Activated CD4-positive, alpha-beta T cell treated with anti-CD3 and anti-CD28 coated beads, Interleukin-10, Interleukin-2, amounts not matched to agents 100 ng/mL and 50 ng/mL, durations not matched to agents 16 hours and 8 hours (primary cell): ENCODE measurements around the gene GPC3.

ENCODE experiments used
- DNase-seq: peaks from one replicate; pipeline ENCODE4 v3.0.0-alpha.2; 2020

GPC3 gene

DNA sequence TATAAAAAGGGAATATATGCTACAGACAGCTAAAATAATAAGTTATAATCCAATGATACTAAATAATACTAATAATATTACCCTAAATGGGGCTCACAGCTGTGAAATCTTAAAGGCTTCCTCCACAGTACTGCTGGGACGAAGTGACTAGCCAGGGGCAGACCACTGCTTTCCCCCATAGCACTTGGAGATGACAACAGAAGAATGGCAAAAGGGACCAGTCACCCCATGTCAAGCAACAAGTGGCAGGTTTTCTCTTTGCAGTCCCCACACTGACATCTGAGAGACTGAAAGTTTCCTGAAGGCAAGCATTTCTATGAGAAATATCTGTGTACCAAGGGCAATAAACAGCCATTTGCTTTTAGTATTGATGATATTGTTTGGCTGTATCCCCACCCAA lies 396.6 kb downstream of the GPC3 start:
- no peak for DNase-seq

DNA sequence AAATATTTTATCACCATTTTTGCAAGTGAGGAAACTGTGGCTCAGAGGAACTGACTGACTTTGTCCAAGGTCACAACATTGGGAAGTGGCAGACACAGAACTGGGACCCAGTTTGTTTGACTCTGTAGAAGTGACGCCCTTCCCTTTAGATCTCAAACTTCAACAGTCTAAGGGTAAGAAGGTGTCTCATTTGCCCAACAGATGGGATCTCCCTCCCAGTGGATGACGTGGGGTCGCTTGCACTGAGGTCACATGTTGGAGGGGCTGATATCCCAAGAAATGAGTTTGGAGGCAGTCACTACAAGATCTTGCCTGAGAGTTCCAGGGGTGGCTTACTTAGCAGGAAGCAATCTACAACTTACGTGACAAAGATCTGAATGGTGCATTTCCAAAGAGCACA lies 397.6 kb downstream of the GPC3 start:
- DNase-seq = no peak

DNA sequence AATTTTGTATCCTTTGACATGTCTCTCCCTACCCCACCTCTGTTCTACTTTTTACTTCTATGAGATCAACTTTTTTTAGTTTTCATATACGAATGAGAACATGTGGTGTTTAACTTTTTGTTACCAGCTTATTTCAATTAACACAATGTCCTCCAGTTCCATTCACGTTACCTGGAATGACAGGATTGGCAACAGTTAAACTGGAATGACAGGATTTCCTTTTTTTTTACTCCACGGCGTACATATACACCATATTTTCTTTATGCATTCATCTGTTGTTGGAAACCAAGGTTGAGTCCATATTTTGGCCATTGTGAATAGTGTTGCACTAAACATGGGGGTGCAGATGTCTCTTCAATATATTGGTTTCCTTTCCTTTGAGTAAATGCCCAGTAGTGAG lies 398.3 kb downstream of the GPC3 start:
- no peak for DNase-seq

DNA sequence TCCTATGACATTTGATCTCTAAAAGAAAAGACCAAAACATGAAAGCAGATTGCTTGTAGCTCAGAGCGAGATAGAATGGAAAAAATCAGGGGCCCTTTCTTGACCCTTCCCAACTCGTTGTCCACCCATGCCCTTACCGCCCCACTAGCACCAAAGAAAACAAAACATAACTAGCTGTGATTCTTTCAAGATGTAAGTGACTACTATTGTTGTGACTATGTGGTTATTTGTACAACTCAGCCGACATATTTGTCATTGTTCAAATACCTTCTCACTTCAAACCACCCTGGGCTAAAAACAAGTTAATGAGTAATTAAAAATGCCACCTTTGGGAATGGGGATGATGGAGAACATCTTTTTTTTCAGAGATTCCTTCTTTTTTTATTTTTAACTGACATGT lies 399.0 kb downstream of the GPC3 start:
- no peak for DNase-seq

DNA sequence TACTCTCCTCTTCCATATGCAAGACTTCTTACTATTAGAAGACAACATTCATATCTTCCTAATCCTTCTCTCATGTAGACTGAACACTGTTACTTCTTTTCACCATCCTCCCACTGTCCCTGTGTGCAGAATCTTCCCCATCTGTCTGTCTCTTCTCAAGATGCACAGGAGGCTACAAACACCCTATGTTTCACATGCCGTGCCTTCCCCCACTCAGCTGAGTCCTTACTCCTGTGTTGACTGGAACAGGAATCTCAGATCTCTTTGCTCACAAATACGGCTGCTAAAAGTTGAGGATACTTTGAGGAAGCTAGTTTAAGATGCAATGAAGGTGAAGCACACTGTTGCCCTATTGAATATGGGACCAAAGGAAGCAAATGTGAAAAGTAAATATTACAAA lies 401.6 kb downstream of the GPC3 start:
- DNase-seq = no peak

DNA sequence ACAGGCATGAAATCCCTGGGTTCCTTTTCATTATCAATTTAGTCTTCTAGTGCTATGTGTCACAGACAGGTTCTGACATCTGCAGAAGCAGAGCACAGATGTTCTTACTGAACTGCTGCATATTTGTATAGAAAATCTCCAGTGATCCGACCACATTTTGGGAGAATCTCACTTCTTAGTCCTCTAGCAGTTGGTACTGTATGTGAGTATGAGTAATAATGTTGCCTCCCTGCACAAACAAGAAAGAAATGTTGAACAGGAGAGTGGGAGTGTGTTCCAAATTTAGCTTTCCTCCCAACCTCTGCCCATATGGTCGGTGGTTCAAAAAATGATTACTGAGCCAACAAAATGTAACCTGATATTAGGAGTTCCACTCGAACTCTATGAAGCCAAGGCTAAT lies 404.8 kb downstream of the GPC3 start:
- DNase-seq = no peak

DNA sequence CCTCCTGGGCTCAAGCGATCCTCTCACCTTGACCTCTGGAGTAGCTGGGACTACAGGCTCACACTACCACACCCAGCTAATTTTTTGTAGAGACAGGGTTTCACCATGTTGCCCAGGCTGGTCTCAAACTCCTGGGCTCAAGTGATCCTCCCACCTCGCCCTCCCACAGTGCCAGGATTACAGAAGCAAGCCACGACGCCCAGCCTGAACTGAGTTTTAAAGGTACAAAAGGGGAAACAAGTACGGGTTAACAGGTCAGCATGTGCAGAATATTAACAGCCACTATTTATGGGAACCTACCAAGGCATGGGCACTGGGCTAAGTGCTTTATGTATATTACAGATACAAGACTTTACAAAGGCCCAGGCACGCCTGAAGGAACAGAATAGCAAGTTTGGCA lies 405.8 kb downstream of the GPC3 start:
- DNase-seq = no peak

DNA sequence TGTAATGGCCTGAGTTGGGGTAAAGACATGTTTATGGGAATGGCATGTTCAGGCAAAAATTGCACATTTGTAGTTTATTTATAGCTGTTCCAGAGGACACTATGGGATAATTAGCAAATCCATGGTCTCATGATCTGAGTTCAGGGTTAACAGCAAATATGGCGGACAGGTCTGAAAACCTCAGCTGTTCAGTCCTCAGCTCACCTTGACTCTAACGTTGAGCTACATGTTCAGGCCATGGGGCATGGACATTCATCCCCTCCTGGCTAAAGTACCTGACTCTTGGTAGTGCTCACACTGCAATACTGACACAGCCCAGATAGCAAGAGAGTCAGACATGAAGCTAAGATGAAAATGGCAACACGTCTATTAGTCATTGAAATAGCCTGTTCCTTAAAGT lies 408.5 kb downstream of the GPC3 start:
- DNase-seq = no peak

DNA sequence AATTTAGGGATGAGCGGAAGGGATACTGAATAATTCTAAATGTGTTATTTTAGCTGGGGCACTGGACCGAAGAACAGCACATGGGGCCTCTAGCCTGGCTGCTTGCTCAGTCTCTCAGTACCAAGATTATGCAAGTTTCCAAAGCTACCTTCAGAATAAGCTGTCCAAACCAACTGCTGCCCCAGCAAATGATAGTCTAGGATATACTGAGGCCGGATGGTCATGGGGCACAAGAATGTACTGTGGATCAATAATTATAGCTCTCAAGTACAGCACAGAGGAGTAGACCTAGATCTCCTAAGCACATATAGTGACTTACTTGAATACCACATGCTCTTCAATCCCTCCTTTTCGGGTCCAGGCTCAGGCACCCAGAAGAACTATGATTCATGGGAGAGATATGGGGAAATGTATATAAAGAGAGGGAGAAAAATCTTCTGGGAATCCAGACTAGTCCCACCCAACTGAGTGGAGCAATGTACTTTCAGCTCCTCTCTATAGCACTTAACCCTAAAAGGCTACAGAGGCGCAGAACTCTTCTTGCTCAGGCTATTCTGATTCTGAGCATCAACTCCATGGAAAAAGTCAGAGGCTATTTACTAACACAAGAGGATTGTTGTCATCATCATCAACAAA lies 409.8 kb downstream of the GPC3 start:
- DNase-seq = no peak

DNA sequence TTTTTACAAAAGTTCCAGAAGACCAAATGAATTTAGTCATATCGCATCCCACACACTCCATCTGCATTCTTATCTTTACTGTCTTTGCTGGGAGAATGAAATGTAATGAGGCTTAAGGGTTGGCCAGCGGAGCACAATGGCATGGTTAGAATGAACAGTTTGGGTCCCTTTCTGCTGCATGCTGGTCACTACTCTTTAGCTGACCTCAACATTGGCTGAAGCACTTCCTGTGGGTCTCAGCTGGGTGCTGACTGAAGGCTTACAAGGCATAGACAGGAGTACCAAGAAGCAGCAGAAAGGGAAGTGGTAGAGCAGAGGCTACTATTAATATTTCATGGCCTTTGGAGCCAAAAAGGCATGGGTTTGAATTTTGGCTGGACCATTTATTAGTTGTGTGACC lies 410.7 kb downstream of the GPC3 start:
- no peak for DNase-seq

DNA sequence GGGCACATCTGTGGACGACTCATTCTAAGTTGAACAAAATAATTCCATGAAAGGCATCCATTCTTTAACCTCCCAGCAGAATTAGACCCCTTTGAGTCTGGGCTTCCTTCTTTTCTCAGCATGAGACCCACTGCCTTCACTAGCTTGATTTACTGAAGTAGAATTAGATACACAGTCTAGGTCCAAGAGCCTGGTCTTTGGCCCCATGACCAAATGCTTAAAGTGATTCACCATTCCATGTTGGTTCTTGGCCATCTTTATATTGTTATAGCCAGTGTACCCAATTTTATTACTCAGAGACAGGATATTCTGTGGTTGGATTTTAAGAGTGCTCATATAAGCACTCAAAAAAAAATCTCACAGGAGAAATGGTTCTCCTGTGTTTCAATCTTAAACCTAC lies 414.8 kb downstream of the GPC3 start:
- DNase-seq = no peak

DNA sequence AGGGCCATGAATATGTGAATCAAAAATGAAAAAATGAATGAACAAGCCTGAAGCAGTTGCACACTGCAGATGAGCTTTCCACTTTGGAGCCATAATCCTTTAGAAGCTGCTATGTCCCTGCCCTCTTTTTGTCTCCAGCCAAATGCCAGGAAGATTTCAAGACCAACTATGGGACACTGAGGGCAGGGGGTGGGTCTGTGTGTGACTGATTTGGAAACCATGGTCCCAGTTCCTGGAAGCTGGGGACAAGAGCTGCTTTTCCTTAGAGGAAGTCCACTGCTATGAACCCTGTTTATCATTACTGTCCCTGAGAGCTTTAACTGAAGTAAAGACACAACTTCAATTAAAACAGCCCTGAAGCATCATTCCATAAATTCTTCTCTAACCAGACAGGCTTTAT lies 416.2 kb downstream of the GPC3 start:
- no peak for DNase-seq

DNA sequence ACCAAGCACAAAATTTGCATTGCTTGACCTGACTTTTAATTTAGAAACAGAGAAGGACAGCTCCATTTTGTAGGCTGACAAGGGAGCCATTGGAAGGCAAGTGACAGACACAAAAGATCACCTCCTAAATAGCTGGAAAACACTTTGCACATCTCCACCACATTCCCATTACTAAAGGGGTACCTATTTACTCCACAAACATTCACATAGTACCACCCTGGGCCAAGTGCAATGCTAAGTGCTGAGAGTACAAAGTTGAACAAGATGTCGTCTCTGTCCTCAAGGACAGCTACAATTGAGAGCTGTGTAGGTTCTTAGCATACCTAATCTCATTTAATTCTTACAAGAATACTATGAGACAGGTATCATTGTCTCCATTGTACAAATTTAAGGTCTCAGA lies 417.3 kb downstream of the GPC3 start:
- no peak for DNase-seq

DNA sequence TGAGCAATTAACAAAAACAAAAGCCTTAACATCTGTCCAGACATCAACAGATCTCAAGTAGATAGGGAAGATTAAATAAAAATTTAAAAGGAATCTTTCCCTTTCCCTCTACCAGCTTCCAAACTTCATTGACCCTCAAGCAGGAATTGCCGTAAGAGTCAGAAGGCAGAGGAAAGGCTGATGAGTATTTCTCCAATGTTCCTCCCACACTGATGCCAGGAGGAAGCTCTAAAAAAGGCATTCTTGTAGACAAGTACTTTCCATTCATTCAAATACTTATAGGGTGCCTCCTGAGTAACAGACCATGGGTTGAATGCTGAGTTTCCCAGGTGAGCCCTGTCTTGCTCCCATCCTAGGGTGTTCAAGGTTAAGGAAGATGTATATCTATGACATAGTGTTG lies 418.5 kb downstream of the GPC3 start:
- DNase-seq = no peak

DNA sequence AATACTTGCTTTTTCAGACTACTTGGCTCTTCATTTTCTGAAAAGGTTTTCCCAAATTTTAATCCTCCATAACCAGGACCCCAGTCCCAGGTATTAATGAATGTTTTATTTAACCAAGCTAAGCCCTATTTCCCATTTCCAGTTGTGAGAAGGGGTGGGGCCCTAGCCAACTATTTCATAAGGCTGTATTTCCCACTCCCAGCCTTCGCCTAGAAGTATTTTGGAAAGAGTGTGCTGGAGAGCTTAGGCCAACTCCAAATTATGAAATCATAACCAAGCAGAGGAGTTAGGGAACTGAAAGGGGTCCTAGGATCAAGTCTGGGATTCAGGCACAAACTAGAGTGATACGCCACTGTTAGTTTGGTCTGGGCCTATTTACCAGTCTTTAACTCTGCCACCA lies 421.7 kb downstream of the GPC3 start:
- no peak for DNase-seq

DNA sequence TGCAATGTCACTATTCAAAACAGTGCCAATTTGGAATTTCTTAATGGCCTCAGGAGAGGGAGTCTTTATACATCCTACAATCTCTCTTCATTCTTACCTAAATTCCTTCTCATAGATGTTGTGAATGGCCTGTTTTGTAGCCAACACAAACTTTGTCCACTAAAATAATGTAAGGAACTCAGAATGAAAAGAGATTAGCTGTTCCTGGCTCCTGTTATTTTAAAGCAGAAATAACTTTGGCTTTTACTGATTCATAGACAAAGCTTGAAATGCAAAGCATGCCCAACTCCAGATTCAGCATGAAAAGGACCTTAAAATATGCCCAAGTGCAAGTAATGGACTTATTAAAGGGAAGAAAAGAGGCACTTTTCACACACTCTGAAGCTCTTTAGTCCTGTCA lies 424.1 kb downstream of the GPC3 start:
- no peak for DNase-seq

DNA sequence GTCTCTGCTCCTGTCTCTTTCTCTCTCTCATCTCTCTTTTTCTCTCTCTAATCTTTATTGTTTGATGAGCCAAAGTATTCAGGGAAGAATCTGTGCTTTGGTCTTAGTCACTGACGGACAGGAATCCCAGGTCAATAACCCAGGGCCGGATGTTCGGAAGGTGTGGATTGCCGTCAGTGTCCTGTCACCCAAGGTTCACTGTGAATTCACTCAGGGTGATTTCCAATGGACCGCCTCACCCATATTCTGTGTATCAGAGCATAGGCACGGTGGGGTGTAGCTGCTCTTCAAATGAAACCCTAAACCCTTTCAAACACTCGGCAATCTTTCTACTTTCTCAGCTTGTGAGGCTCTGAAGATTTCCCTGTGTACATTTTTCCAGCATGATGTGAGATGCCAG lies 425.5 kb downstream of the GPC3 start:
- DNase-seq = no peak

DNA sequence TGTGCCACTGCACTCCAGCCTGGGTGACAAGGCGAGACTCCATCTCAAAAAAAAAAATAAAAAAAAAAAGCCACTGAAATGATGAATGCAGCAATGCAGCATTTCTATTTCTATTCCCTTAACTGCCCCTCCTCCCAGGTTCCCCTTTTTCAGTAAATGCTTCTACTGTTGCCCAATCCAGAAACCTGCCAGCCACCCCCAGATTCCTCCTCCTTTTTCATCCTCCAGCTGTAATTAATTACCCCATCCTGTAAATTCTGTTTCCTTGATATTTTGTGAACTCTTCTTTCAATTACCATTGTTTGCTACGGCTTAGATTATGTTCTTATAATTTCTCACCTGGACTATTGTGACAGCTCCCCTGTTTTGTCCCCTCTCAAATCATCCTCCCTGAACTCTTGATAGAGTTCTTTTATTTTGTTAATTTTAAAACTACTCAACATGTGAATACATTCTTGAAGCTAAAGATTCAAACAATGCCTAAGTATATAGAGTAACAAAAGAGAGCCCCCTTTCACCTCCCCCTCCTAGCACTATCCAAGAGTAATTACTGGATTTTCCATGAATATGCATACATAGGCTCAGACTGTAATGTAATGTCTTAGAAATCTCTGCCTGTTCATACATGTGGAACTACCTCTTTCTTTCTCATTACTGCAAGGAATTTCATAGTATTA lies 429.5 kb downstream of the GPC3 start:
- no peak for DNase-seq

DNA sequence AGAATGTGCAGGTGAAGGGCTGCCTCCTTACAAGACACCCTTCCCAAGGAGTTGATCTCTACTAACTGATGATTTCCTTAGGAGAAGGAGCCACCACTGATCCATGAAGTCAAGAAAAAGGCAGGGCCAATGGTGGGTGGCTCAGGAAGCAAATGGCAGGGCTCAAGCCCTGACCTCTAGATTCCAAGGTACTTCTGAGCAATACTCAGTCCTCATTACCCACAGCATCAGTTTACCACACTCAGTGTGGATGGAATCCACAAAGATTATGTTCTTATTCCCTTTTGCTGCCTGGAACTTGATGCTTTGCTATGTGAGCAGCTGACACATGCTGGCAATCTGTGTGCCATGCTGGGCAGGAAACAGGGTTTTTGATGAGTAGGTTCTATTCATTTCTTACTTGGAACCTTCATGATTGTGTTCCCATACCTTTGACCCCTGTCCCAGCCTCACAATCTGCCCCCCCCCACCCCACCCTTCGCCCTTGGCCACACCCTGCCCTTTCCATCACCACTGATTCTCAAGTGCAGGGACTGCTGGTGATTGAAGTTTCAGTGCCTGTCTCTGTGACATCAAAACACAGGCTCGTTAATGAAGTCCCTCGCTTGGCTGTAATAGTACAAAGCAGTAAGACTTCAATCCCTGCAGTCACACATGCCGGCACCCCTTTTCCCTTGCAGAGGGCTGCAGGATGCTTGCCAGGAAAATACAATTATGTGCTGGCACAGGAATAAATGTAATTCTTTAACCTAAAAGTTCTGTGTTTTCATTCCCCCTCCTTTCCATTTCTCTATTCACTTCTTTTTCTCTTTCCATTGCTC lies 434.5 kb downstream of the GPC3 start:
- DNase-seq = no peak

DNA sequence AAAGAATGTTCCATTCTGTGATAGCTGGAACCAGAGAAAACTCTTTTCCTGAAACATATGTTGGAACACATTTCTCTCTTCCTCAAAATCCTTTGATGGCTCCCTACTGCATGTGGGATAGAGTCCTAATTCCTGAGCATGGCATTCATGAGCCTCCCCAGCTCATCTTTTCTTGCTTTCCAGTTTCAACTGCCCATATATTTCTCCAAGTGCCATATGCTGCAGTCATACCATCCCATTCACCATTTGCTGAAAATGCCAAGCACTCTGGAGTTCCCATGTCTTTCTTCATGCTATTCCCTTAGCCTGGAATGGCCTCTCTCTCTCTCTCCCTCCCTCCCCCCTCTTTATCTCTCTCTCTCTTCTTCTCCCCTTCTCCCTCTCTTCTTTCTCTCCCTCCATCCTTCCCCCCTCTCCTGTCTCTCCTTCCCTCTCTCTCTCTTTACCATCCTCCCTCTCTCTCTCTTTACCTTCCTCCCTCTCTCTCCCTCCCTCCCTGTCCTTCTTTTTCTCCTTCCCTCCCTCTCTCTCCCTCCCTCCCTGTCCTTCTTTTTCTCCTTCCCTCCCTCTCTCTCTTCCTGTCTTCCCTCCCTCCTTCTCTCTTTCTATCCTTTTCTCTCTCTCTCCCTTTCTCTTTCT lies 436.0 kb downstream of the GPC3 start:
- DNase-seq = no peak

DNA sequence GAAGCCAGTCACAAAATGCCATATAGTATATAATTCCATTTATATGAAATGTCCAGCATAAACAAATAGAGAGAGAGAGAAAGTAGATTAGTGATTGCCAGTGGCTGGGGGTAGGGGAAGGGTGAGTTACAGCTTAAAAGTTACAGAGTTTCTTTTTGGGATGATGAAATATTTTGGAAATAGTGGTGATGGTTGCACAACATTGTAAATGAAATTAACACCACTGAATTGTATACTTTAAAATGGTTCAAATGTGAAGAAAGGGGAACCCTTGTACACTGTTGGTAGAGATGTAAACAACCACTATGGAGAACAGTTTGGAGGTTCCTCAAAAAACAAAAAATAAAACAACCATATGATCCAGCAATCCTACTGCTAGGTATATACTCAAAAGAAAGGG lies 439.0 kb downstream of the GPC3 start:
- DNase-seq = no peak

DNA sequence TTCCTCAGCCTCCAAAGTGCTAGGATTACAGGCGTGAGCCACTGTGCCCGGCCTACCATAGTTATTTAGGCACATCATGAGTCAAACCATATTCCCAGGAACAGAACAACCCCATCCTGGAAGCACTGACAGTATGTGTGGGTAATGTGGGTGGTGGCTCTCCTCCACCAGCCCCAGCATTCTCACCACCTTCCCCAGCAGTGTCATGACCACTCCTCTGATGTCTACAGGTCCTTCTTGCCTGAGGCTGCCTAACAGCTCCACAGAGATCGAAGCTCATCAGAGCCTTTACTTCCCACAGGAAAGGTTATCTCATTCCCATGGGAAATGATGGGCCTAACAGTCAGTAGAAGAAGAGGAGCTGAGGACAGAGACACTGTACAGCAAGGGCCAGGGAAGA lies 440.6 kb downstream of the GPC3 start:
- no peak for DNase-seq

DNA sequence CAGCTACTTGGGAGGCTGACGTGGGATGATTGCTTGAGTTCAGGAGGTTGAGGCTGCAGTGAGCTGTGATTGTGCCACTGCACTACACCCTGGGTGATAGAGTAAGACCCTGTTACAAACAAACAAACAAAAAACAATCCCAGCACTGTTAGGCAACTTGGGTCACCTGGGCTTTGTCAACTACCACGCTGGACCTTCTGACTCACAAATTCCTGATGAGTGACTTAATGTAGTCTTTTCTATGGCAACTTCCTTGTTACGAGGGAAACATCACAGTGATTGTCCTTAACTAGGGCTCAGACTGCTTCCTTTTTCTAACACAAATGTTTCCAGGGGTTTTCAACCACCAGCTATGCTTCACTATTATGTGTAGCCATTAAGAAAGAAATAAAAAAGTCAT lies 441.3 kb downstream of the GPC3 start:
- no peak for DNase-seq

DNA sequence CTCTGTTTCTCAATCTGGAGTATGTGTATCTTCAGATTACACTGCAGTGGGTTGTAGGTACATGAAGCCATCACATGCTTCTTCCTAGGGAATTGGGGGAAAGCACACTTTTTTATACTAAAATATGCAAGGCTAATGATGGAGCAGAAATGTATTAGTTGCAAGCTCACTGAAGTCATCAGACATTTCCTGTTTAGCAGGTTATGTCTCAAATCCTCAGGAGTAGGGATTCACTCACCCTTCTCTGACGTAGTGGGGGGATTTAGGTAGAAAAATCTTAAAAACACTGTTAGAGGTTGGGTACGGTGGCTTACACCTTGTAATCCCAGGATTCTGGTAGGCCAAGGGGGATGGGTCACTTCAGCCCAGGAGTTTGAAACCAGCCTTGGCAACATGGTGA lies 441.7 kb downstream of the GPC3 start:
- DNase-seq = no peak
